Measurements from ENCODE around the gene ACIN1. TPM values are rescaled to one million over a fixed set of nuclear protein-coding genes. Genes with fewer than 3 reads are reported as not detected.

The ACIN1 gene
- total and polyA plus RNA-seq, 9 donors, result 83.3 to 165 (median 135) TPM

DNA sequence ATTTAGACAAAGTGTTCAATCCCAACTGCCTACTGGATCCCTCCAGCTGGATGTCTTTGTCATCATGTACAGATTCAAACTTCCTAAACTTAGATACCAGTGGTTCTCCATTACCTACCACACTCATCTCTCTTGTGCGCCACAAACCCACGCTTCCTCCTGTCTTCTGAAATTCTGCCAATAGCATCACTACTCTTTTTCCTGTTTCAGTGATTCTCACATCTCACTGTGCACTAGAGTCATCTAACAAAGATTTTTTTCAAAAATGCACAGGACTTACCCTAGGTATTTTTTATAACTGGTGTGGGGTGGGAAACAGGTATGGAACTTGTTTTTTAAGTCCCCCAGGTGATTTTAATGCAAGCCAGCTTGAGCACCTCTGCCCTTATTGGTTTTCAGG is 66.1 kb downstream of the ACIN1 start:
- DNase-seq, result no peak
- H3K27me3 ChIP-seq, result no peaks in the 10 kb centered on the region
- no peaks in the 10 kb centered on the region for H3K36me3 ChIP-seq
- H3K9me3 ChIP-seq, result no peaks in the 10 kb centered on the region
- no peak overlapping the region for H3K27ac ChIP-seq
- no peak overlapping the region for H3K4me3 ChIP-seq
- H3K4me1 ChIP-seq (ENCODE audit: insufficient read depth), result peaks cover 3% of the 10 kb centered on the region
- intact Hi-C loops (cut with DNase I), result no loop called here
- 62 to 79% (median 63%) methylated on average over 2 of the region's 2 CpGs for WGBS, 3 donors
- TF ChIP-seq POLR2A (IDR thresholded peaks at IDR 0.05) (no peak), EP300 (IDR thresholded peaks at IDR 0.05) (no peak)
- TF ChIP-seq, protein P1, sequence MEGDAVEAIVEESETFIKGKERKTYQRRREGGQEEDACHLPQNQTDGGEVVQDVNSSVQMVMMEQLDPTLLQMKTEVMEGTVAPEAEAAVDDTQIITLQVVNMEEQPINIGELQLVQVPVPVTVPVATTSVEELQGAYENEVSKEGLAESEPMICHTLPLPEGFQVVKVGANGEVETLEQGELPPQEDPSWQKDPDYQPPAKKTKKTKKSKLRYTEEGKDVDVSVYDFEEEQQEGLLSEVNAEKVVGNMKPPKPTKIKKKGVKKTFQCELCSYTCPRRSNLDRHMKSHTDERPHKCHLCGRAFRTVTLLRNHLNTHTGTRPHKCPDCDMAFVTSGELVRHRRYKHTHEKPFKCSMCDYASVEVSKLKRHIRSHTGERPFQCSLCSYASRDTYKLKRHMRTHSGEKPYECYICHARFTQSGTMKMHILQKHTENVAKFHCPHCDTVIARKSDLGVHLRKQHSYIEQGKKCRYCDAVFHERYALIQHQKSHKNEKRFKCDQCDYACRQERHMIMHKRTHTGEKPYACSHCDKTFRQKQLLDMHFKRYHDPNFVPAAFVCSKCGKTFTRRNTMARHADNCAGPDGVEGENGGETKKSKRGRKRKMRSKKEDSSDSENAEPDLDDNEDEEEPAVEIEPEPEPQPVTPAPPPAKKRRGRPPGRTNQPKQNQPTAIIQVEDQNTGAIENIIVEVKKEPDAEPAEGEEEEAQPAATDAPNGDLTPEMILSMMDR (IDR thresholded peaks at IDR 0.05), result no peak

DNA sequence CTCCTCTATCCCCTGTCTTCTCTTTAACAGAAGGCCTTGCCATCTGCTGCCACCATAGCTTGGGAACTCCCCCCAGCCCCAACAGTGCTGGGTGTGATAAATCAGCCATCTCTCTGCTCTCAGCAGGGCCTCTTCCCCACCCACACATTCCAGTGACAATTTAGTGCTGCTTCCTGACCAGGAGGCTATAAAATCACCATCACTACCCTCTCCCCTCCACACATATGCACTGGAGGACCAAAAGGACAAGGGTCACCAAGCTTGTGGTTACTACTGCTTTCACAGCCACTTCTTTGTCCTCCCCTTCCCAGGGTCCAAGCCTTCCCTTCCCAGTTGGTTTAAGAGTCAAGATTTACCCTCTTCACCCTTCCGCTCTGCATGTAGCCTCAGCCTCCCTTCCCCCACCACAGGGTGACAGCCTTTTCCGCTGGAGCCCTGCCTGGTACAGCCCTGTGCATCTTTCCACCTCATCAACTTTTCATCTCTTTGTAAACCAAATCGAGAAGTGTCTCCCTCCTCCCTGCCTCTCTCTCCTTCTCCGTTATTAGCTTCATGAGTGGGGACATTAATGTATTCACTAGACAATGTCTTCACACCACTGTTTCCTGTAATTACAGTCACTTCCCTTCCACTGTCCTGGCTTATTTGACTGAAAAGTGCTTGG is 69.7 kb downstream of the ACIN1 start:
- Histone ChIP-seq H3K9me3 (no peaks in the 10 kb centered on the region), H3K27ac (no peak overlapping the region), H3K36me3 (no peaks in the 10 kb centered on the region), H3K4me3 (no peak overlapping the region), H3K27me3 (no peaks in the 10 kb centered on the region), H3K4me1 (ENCODE audit: insufficient read depth) (no peaks in the 10 kb centered on the region)
- DNase-seq, result no peak
- intact Hi-C loops (cut with DNase I), result no loop called here
- WGBS, 3 donors, result 62 to 73% (median 65%) methylated on average over 4 of the region's 4 CpGs
- TF ChIP-seq EP300 (IDR thresholded peaks at IDR 0.05) (no peak), POLR2A (IDR thresholded peaks at IDR 0.05) (no peak)
- TF ChIP-seq, protein P1 (IDR thresholded peaks at IDR 0.05), result no peak

DNA sequence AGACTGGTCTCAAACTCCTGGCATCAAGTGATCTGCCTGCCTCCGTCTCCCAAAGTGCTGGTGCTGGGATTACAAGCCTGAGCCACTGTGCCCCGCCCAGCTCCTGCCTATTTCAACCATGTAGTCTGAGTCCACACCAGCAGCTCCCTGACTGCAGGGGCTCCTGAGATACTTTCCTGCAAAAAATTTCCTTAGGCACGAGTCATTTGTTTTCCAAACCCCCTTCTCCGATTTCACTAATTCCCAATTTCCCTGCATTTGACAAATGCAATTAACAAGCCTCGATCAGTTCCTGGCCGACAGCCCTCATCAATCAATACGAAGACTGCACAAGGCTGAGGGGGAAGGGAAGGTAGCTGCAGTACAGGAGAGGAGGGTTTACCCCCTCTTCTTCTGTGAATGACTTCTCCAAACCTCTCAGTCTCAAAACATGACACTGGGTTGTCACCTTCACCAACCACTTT is 70.3 kb downstream of the ACIN1 start:
- TF ChIP-seq EP300 (IDR thresholded peaks at IDR 0.05) (no peak), POLR2A (IDR thresholded peaks at IDR 0.05) (no peak)
- TF ChIP-seq, protein P1 (IDR thresholded peaks at IDR 0.05), result no peak
- no peak for DNase-seq
- 65 to 83% (median 76%) methylated on average over 7 of the region's 7 CpGs for WGBS, 3 donors
- no peaks in the 10 kb centered on the region for H3K9me3 ChIP-seq
- H3K36me3 ChIP-seq, result no peaks in the 10 kb centered on the region
- H3K27ac ChIP-seq, result no peak overlapping the region
- no peaks in the 10 kb centered on the region for H3K27me3 ChIP-seq
- H3K4me3 ChIP-seq, result no peak overlapping the region
- H3K4me1 ChIP-seq (ENCODE audit: insufficient read depth), result no peaks in the 10 kb centered on the region
- intact Hi-C loops (cut with DNase I), result no loop called here

DNA sequence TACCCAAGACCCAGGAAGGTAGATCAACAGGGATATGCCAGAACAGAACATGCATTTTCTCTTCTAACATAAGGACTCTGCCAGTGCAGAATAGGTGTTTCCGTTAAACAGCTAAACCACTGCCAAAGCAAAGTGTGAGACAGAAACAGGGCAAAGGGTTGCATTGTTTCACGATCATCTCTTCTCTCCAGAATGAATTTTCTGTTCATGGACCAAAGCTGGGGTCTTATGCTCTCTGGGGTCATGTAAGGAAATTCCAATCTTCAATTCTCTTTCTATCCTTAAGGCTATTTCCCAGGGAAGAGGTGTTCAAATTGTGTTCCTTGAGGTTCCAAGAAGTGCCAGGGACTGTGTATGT is 71.2 kb downstream of the ACIN1 start:
- H3K27me3 ChIP-seq, result no peaks in the 10 kb centered on the region

More for the DNA sequence above, 71.2 kb downstream of the ACIN1 start:
- no peaks in the 10 kb centered on the region for H3K9me3 ChIP-seq
- H3K27ac ChIP-seq, result no peak overlapping the region
- intact Hi-C loops (cut with DNase I), result no loop called here
- TF ChIP-seq, protein P1 (IDR thresholded peaks at IDR 0.05), result no peak
- TF ChIP-seq POLR2A (IDR thresholded peaks at IDR 0.05) (no peak), EP300 (IDR thresholded peaks at IDR 0.05) (no peak)
- WGBS, 3 donors, result 81 to 97% (median 96%) methylated on average over 2 of the region's 2 CpGs
- H3K36me3 ChIP-seq, result no peaks in the 10 kb centered on the region
- DNase-seq, result no peak
- H3K4me1 ChIP-seq (ENCODE audit: insufficient read depth), result no peaks in the 10 kb centered on the region
- no peak overlapping the region for H3K4me3 ChIP-seq

All from ovary (tissue), 9 donors.